ENCODE data around the gene IL17RA. TPM values are rescaled to one million over a fixed set of nuclear protein-coding genes. Genes with fewer than 3 reads are reported as not detected.
A peak's percentile ranks its signal among the peaks of the same experiment; 100 is the strongest.

Gene IL17RA
- total and polyA plus RNA-seq, 10 donors: 2.9 to 100 (median 43.2) TPM

DNA sequence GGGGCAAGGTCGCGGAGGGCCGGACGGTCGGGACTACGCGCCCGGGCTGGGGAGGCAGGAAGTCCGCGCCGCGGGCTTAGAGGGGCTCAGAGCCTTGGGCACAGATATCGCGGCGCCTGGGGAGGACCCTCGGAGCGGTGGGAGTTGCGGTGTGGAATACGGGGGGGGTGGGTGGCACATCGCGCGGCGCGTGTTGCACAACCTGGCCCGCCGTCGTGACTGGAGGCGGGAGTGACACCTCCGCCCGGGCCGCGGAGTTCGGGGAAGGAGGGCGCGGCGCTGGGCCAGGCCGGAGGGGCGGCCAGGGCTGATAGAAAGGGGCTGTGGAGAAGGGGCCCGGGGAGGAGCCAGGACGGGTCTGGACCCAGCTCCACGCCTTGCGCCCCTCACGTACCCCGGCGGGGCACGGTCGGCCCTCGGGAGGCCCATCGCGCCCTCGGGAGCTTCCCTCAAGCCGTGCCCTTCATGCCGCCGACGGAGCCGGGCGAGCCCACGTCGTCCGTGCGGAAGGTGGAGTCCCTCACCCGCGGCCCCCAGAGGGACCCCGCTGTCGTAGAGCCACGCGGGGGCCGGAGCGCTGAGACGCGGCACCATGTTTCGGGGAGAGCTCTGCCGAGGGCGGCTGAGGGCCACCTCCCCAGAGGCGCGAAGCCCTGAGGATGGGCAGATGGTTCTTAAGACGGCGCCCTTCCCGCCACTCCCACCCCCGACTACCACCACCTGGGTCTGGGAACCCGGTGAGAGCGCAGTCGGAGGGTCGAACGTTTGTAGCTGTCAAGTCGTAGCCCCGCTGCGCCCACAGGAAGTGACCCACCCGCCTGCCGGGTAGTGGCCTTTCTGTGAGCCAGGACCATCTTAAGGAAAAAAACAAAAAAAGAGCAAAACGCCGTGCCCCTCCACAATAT lies 729 bp downstream of the IL17RA start:
- no peak for DNase-seq
- H3K27ac ChIP-seq: peak overlapping the region; percentile 94 to 100 (median 96)
- H3K9me3 ChIP-seq: no peaks in the 10 kb centered on the region
- TF ChIP-seq, protein P1, sequence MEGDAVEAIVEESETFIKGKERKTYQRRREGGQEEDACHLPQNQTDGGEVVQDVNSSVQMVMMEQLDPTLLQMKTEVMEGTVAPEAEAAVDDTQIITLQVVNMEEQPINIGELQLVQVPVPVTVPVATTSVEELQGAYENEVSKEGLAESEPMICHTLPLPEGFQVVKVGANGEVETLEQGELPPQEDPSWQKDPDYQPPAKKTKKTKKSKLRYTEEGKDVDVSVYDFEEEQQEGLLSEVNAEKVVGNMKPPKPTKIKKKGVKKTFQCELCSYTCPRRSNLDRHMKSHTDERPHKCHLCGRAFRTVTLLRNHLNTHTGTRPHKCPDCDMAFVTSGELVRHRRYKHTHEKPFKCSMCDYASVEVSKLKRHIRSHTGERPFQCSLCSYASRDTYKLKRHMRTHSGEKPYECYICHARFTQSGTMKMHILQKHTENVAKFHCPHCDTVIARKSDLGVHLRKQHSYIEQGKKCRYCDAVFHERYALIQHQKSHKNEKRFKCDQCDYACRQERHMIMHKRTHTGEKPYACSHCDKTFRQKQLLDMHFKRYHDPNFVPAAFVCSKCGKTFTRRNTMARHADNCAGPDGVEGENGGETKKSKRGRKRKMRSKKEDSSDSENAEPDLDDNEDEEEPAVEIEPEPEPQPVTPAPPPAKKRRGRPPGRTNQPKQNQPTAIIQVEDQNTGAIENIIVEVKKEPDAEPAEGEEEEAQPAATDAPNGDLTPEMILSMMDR (IDR thresholded peaks at IDR 0.05 in 8 of 11, conservative IDR thresholded peaks at IDR 0.05 in 3 of 11): no peak
- TF ChIP-seq POLR2AphosphoS5 (IDR thresholded peaks at IDR 0.05): peak in 1 of 3 donors; percentile 40
- TF ChIP-seq POLR2A (IDR thresholded peaks at IDR 0.05): no peak
- H3K27me3 ChIP-seq (replicated peaks in 1 of 7): no peaks in the 10 kb centered on the region
- H3K4me1 ChIP-seq: peaks cover 19 to 67% (median 57%) of the 10 kb centered on the region in 6 donors
- WGBS, 5 donors: 2 to 7% (median 3%) methylated on average over 39 to 92 of the region's 92 CpGs
- H3K36me3 ChIP-seq: peaks cover 0 to 15% (median 0%) of the 10 kb centered on the region in 6 donors
- intact Hi-C loops (cut with DNase I; ENCODE audit: low total_unique reads): no loop called here
- peak overlapping the region; percentile 74 to 98 (median 84) for H3K4me3 ChIP-seq

DNA sequence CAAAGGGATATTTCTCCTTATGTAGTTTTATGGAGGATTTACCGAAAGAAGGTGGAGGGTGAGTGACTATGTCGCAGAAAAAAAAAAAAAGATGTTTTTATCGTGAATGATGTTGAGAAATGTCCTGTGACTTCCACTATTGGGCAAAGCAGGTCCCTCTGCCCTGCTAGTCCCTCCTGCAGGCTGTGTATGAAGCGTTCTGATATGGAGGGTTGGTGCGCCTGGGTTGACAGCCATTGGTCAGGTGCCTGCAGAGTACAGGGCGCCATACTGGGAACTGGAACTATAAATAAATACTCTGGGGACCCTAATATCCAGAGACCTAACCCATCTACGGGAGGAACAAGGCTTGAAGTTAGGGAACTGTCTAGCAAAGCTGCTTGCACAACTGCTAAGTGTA lies 1.5 kb downstream of the IL17RA start:
- H3K9me3 ChIP-seq: no peaks in the 10 kb centered on the region
- DNase-seq: no peak
- WGBS, 5 donors: 53 to 68% (median 62%) methylated on average over 7 of the region's 7 CpGs
- H3K4me1 ChIP-seq: peaks cover 19 to 75% (median 64%) of the 10 kb centered on the region in 6 donors
- H3K27me3 ChIP-seq (replicated peaks in 1 of 7): no peaks in the 10 kb centered on the region
- H3K27ac ChIP-seq: peak overlapping the region in 7 of 8 donors; percentile 95 to 100 (median 97)
- peaks cover 0 to 15% (median 0%) of the 10 kb centered on the region in 6 donors for H3K36me3 ChIP-seq
- TF ChIP-seq POLR2A (IDR thresholded peaks at IDR 0.05) (no peak), POLR2AphosphoS5 (IDR thresholded peaks at IDR 0.05) (no peak)
- TF ChIP-seq, protein P1 (IDR thresholded peaks at IDR 0.05 in 8 of 11, conservative IDR thresholded peaks at IDR 0.05 in 3 of 11): no peak
- intact Hi-C loops (cut with DNase I; ENCODE audit: low total_unique reads): no loop called here
- peak overlapping the region; percentile 74 to 98 (median 84) for H3K4me3 ChIP-seq

DNA sequence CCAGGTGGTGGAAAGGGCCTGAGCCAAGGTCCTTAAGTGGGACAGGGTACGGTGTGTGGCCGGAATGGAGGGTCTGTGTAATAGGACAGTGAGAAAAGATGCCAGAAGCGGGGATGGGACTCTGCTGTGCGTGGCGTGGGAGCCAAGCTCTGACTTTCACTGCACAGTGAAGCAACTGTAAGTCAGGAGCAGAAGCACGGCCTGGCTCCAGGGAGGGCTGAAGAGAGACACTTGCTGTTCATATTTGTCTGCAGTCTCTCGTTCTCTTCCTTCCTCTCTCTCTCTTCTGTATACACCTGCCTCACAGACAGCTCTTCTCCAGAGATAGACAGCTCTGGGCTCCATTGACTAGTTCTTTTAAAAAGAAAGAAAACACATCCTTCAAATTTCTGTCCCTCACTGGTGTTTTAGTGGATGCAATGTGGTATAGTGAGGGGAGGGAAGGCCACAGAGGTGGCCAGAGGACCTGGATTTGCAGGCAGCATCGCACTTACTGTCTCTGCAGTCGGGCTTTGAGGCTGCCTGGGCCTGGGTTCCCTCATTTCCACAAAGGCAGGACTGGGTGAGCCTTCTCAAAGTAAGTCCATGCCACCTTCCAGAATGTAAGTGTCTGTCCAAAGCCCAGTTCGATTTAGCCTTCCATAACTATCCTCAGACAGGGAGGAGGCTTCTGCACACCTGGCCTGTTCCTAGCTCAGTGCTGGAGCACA lies 2.1 kb downstream of the IL17RA start:
- TF ChIP-seq, protein P1 (IDR thresholded peaks at IDR 0.05 in 8 of 11, conservative IDR thresholded peaks at IDR 0.05 in 3 of 11): no peak
- TF ChIP-seq POLR2AphosphoS5 (IDR thresholded peaks at IDR 0.05) (no peak), POLR2A (IDR thresholded peaks at IDR 0.05) (no peak)
- no peaks in the 10 kb centered on the region for H3K9me3 ChIP-seq
- H3K4me1 ChIP-seq: peaks cover 19 to 81% (median 71%) of the 10 kb centered on the region in 6 donors
- H3K36me3 ChIP-seq: peaks cover 0 to 15% (median 0%) of the 10 kb centered on the region in 6 donors
- intact Hi-C loops (cut with DNase I; ENCODE audit: low total_unique reads): no loop called here
- 57 to 72% (median 67%) methylated on average over 10 of the region's 10 CpGs for WGBS, 5 donors
- H3K4me3 ChIP-seq: peak overlapping the region; percentile 74 to 98 (median 84)
- no peaks in the 10 kb centered on the region for H3K27me3 ChIP-seq (replicated peaks in 1 of 7)
- DNase-seq: peak; percentile 81
- H3K27ac ChIP-seq: peak overlapping the region in 7 of 8 donors; percentile 95 to 100 (median 97)
